PC-9 (cell line): ENCODE data around the gene ADAMTS7.

ENCODE experiments used
- CTCF ChIP-seq: fragments of 200-600 bp; sonication (generic); conservative IDR thresholded peaks from 2 replicates; pipeline ENCODE4 v1.6.1; 2017; ENCODE audit warnings: mixed run types, antibody characterized with exemption, mild to moderate bottlenecking, moderate library complexity
- EZH2 ChIP-seq: fragments of 200-600 bp; sonication (generic); IDR thresholded peaks from 2 replicates; pipeline ENCODE4 v1.8.0; 2017; ENCODE audit warnings: antibody characterized with exemption, low read depth

- TF ChIP-seq CTCF = no peak
- no peak for TF ChIP-seq EZH2
Measured at GRCh38 chr15:78788016-78788660, 23.1 kb downstream of the ADAMTS7 start.
